ENCODE measurements around the gene C4B.
"Not testable (repeated sequence)": the region's sequence is repeated elsewhere in the genome, so short reads cannot be mapped to it uniquely, and the experiment has no call there.

The C4B gene

DNA sequence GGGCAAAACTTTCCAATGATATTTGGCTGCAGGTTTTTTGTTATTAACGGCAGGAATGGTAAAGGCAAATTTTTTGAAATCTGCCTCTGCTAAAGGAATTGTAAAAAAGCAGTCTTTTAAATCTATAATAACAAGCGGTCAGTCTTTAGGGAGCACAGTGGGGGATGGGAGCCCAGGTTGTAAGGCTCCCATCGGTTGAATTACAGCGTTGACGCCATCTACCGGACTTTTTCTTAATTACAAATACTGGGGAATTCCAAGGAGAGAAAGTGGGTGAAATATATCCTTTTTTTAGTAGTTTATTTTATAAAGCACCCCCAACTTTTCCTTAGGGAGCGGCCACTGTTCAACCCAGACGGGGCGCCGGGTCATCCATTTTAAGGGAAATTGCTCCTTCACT lies 7.5 kb downstream of the C4B start:
- H4K91ac ChIP-seq (ENCODE audit: low read depth, low read length, poor library complexity); H2BK5ac ChIP-seq (ENCODE audit: low read length); H3K18ac ChIP-seq (ENCODE audit: low read length); H3K4me3 ChIP-seq (ENCODE audit: low read length in 2 of 2); H3K27ac ChIP-seq (replicated peaks; ENCODE audit: low read length); H2BK12ac ChIP-seq (ENCODE audit: low read length); H3K14ac ChIP-seq (ENCODE audit: low read length); DNase-seq (ENCODE audit: low spot score); H2AK5ac ChIP-seq (ENCODE audit: low read depth, low read length); H3K9me3 ChIP-seq (replicated peaks in 1 of 2; ENCODE audit: control insufficient read depth in 2 of 2, insufficient read depth in 1 of 2, low read depth in 1 of 2, low read length in 2 of 2); H2AFZ ChIP-seq (ENCODE audit: low read length); H3K27me3 ChIP-seq (ENCODE audit: control insufficient read depth in 3 of 3, insufficient read depth in 3 of 3, low read depth in 1 of 3, low read length in 3 of 3); H3K4me1 ChIP-seq (ENCODE audit: control insufficient read depth in 2 of 2, insufficient read depth in 1 of 2, low read depth in 1 of 2, low read length in 2 of 2); H3K79me1 ChIP-seq (ENCODE audit: low read depth, low read length); H2BK15ac ChIP-seq (ENCODE audit: low read length); H3K36me3 ChIP-seq (replicated peaks in 1 of 2; ENCODE audit: control insufficient read depth in 2 of 2, insufficient read depth in 2 of 2, low read length in 2 of 2); H3K4me2 ChIP-seq (ENCODE audit: insufficient read depth, low read length, poor library complexity, severe bottlenecking); H3K9ac ChIP-seq (ENCODE audit: low read depth, low read length, poor library complexity); H3K23ac ChIP-seq (ENCODE audit: low read depth, low read length, poor library complexity); H4K8ac ChIP-seq (ENCODE audit: low read depth, low read length); H3K4ac ChIP-seq (ENCODE audit: low read length); H2BK120ac ChIP-seq (ENCODE audit: low read depth, low read length): not testable (repeated sequence)
- WGBS, 2 donors (ENCODE audit: extremely low coverage in 2 of 2, insufficient read length in 2 of 2, insufficient replicate concordance in 1 of 2) = no CpG with 5 or more reads among the region's 10 CpGs

DNA sequence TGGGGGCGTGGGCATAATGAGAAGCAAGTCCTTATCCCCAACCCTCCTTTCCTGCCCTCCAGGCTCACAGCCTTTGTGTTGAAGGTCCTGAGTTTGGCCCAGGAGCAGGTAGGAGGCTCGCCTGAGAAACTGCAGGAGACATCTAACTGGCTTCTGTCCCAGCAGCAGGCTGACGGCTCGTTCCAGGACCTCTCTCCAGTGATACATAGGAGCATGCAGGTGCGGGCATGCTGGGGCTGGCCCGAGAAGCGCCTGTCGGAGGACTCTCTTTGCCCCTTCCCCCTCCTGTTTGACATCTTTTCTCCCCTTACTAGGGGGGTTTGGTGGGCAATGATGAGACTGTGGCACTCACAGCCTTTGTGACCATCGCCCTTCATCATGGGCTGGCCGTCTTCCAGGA lies 14.0 kb downstream of the C4B start:
- not testable (repeated sequence) for H3K23ac ChIP-seq (ENCODE audit: low read depth, low read length, poor library complexity); H3K36me3 ChIP-seq (replicated peaks in 1 of 2; ENCODE audit: control insufficient read depth in 2 of 2, insufficient read depth in 2 of 2, low read length in 2 of 2); H2AFZ ChIP-seq (ENCODE audit: low read length); H3K4me1 ChIP-seq (ENCODE audit: control insufficient read depth in 2 of 2, insufficient read depth in 1 of 2, low read depth in 1 of 2, low read length in 2 of 2); H2BK120ac ChIP-seq (ENCODE audit: low read depth, low read length); H2BK15ac ChIP-seq (ENCODE audit: low read length); H4K91ac ChIP-seq (ENCODE audit: low read depth, low read length, poor library complexity); DNase-seq (ENCODE audit: low spot score); H3K18ac ChIP-seq (ENCODE audit: low read length); H3K4ac ChIP-seq (ENCODE audit: low read length); H3K14ac ChIP-seq (ENCODE audit: low read length); H3K79me1 ChIP-seq (ENCODE audit: low read depth, low read length); H3K27ac ChIP-seq (replicated peaks; ENCODE audit: low read length); H2BK12ac ChIP-seq (ENCODE audit: low read length); H2AK5ac ChIP-seq (ENCODE audit: low read depth, low read length); H3K4me2 ChIP-seq (ENCODE audit: insufficient read depth, low read length, poor library complexity, severe bottlenecking); H3K27me3 ChIP-seq (ENCODE audit: control insufficient read depth in 3 of 3, insufficient read depth in 3 of 3, low read depth in 1 of 3, low read length in 3 of 3); H2BK5ac ChIP-seq (ENCODE audit: low read length); H3K4me3 ChIP-seq (ENCODE audit: low read length in 2 of 2); H4K8ac ChIP-seq (ENCODE audit: low read depth, low read length); H3K9ac ChIP-seq (ENCODE audit: low read depth, low read length, poor library complexity); H3K9me3 ChIP-seq (replicated peaks in 1 of 2; ENCODE audit: control insufficient read depth in 2 of 2, insufficient read depth in 1 of 2, low read depth in 1 of 2, low read length in 2 of 2)
- WGBS, 2 donors (ENCODE audit: extremely low coverage in 2 of 2, insufficient read length in 2 of 2, insufficient replicate concordance in 1 of 2) = no CpG with 5 or more reads among the region's 10 CpGs

DNA sequence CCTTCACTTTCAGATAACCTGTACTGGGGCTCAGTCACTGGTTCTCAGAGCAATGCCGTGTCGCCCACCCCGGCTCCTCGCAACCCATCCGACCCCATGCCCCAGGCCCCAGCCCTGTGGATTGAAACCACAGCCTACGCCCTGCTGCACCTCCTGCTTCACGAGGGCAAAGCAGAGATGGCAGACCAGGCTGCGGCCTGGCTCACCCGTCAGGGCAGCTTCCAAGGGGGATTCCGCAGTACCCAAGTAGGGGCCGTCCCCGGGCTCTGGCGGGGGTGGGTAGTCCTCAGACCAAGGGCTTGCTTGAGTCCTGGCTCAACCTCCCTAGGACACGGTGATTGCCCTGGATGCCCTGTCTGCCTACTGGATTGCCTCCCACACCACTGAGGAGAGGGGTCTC lies 15.0 kb downstream of the C4B start:
- not testable (repeated sequence) for H3K9me3 ChIP-seq (replicated peaks in 1 of 2; ENCODE audit: control insufficient read depth in 2 of 2, insufficient read depth in 1 of 2, low read depth in 1 of 2, low read length in 2 of 2); H3K36me3 ChIP-seq (replicated peaks in 1 of 2; ENCODE audit: control insufficient read depth in 2 of 2, insufficient read depth in 2 of 2, low read length in 2 of 2); H3K79me1 ChIP-seq (ENCODE audit: low read depth, low read length); H2AK5ac ChIP-seq (ENCODE audit: low read depth, low read length); H3K14ac ChIP-seq (ENCODE audit: low read length); H2BK120ac ChIP-seq (ENCODE audit: low read depth, low read length); H3K9ac ChIP-seq (ENCODE audit: low read depth, low read length, poor library complexity); H2BK15ac ChIP-seq (ENCODE audit: low read length); H3K4me3 ChIP-seq (ENCODE audit: low read length in 2 of 2); H3K27ac ChIP-seq (replicated peaks; ENCODE audit: low read length); H3K18ac ChIP-seq (ENCODE audit: low read length); H2BK5ac ChIP-seq (ENCODE audit: low read length); H2BK12ac ChIP-seq (ENCODE audit: low read length); DNase-seq (ENCODE audit: low spot score); H3K4me2 ChIP-seq (ENCODE audit: insufficient read depth, low read length, poor library complexity, severe bottlenecking); H2AFZ ChIP-seq (ENCODE audit: low read length); H4K91ac ChIP-seq (ENCODE audit: low read depth, low read length, poor library complexity); H4K8ac ChIP-seq (ENCODE audit: low read depth, low read length); H3K4ac ChIP-seq (ENCODE audit: low read length); H3K23ac ChIP-seq (ENCODE audit: low read depth, low read length, poor library complexity); H3K27me3 ChIP-seq (ENCODE audit: control insufficient read depth in 3 of 3, insufficient read depth in 3 of 3, low read depth in 1 of 3, low read length in 3 of 3); H3K4me1 ChIP-seq (ENCODE audit: control insufficient read depth in 2 of 2, insufficient read depth in 1 of 2, low read depth in 1 of 2, low read length in 2 of 2)
- WGBS, 2 donors (ENCODE audit: extremely low coverage in 2 of 2, insufficient read length in 2 of 2, insufficient replicate concordance in 1 of 2) = no CpG with 5 or more reads among the region's 14 CpGs

DNA sequence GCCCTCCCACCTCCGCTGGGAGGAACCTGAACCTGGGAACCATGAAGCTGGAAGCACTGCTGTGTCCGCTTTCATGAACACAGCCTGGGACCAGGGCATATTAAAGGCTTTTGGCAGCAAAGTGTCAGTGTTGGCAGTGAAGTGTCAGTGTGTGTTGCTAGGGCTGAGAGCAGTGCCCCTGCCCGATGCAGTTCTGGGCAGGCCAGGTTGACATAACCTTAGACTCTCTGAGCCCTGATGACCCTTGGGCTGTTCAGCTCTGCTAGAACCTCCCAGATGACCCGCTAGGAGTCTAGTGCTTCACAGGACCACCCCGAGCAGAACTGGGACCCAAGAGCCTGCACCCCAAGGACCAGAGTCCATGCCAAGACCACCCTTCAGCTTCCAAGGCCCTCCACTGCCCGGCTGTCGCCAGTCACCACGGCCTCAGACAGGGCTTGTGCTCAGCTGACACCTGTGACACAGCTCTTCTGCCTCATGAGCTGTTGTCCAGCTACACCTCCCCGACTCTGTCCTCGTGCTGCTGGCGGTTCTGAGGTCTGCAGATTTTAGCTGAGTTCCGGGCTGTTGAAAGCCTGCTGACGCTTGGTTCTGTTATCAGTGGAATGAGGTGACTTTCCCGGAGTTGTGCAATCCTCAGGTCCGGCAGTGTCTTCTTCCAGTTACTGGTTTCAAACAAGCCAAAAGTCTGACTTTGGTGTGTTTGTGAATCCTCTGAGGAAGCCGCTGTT lies 20.9 kb downstream of the C4B start:
- H2AFZ ChIP-seq (ENCODE audit: low read length); H2AK5ac ChIP-seq (ENCODE audit: low read depth, low read length); H3K14ac ChIP-seq (ENCODE audit: low read length); H3K79me1 ChIP-seq (ENCODE audit: low read depth, low read length); H4K8ac ChIP-seq (ENCODE audit: low read depth, low read length); H3K4ac ChIP-seq (ENCODE audit: low read length); H3K27me3 ChIP-seq (ENCODE audit: control insufficient read depth in 3 of 3, insufficient read depth in 3 of 3, low read depth in 1 of 3, low read length in 3 of 3); DNase-seq (ENCODE audit: low spot score); H2BK5ac ChIP-seq (ENCODE audit: low read length); H3K23ac ChIP-seq (ENCODE audit: low read depth, low read length, poor library complexity); H4K91ac ChIP-seq (ENCODE audit: low read depth, low read length, poor library complexity); H3K27ac ChIP-seq (replicated peaks; ENCODE audit: low read length); H3K9ac ChIP-seq (ENCODE audit: low read depth, low read length, poor library complexity); H2BK12ac ChIP-seq (ENCODE audit: low read length); H3K18ac ChIP-seq (ENCODE audit: low read length); H3K36me3 ChIP-seq (replicated peaks in 1 of 2; ENCODE audit: control insufficient read depth in 2 of 2, insufficient read depth in 2 of 2, low read length in 2 of 2); H3K4me1 ChIP-seq (ENCODE audit: control insufficient read depth in 2 of 2, insufficient read depth in 1 of 2, low read depth in 1 of 2, low read length in 2 of 2); H2BK15ac ChIP-seq (ENCODE audit: low read length); H3K4me3 ChIP-seq (ENCODE audit: low read length in 2 of 2); H2BK120ac ChIP-seq (ENCODE audit: low read depth, low read length); H3K9me3 ChIP-seq (replicated peaks in 1 of 2; ENCODE audit: control insufficient read depth in 2 of 2, insufficient read depth in 1 of 2, low read depth in 1 of 2, low read length in 2 of 2); H3K4me2 ChIP-seq (ENCODE audit: insufficient read depth, low read length, poor library complexity, severe bottlenecking): not testable (repeated sequence)
- WGBS, 2 donors (ENCODE audit: extremely low coverage in 2 of 2, insufficient read length in 2 of 2, insufficient replicate concordance in 1 of 2) = no CpG with 5 or more reads among the region's 16 CpGs
